H4 (cell line): Measurements from ENCODE around the gene PUM2. TPM values are rescaled to one million over a fixed set of nuclear protein-coding genes. Genes with fewer than 3 reads are reported as not detected.
"Not testable (repeated sequence)": the region's sequence is repeated elsewhere in the genome, so short reads cannot be mapped to it uniquely, and the experiment has no call there.

Experiments
- DNase-seq: peaks from one replicate; pipeline ENCODE4 v3.0.0-alpha.2; 2015; ENCODE audit warnings: low spot score
- total RNA-seq: library from RNA; depleted of rRNA; stranded (reverse); fragments of >200 nt; shearing (Covaris generic); gene quantifications from 2 replicates; pipeline ENCODE4 v1.2.3, GENCODE V29; 2014; rRNA removed

The PUM2 gene, protein sequence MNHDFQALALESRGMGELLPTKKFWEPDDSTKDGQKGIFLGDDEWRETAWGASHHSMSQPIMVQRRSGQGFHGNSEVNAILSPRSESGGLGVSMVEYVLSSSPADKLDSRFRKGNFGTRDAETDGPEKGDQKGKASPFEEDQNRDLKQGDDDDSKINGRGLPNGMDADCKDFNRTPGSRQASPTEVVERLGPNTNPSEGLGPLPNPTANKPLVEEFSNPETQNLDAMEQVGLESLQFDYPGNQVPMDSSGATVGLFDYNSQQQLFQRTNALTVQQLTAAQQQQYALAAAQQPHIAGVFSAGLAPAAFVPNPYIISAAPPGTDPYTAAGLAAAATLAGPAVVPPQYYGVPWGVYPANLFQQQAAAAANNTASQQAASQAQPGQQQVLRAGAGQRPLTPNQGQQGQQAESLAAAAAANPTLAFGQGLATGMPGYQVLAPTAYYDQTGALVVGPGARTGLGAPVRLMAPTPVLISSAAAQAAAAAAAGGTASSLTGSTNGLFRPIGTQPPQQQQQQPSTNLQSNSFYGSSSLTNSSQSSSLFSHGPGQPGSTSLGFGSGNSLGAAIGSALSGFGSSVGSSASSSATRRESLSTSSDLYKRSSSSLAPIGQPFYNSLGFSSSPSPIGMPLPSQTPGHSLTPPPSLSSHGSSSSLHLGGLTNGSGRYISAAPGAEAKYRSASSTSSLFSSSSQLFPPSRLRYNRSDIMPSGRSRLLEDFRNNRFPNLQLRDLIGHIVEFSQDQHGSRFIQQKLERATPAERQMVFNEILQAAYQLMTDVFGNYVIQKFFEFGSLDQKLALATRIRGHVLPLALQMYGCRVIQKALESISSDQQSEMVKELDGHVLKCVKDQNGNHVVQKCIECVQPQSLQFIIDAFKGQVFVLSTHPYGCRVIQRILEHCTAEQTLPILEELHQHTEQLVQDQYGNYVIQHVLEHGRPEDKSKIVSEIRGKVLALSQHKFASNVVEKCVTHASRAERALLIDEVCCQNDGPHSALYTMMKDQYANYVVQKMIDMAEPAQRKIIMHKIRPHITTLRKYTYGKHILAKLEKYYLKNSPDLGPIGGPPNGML
- 8.3 and 12.6 TPM in 2 replicates for total RNA-seq

DNA sequence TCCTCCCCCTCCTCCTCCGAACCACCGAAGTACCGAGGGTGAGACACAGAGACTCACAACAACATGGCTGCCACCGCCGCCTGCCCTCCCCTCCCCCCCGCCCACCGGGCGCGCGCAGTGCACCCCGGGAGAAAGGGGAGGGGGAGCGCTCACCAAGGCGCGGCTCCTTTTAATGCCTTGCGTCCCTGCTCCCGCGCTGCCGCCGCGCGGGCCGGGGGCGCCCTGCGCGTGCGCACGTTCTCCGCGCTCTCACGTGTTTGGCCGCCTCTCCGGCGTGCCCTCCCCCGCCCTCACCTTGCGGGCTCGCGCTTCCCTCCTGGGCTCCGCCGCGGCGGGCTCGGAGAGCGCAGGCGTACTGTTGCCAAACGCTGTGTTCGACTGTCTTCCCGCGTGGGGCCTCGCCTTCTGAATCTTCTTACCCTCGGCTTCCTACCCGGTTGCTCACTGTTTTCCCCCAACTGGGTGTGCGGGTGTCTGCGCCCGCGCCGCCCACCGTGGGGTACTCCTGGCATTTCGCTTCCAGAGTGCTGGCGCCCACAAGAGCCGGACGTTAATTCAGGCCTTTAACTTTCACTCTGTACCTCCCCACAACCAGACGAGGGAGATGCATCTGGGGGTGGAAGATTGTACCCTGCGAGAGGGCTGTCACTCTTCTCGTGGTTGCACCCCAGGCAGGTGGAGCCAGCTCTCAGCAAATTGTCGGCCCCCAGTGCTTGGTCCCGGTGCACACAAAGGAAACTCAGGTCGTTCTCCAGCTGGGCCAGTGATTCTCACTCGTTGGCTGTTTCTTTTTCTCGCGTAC, at the start of gene PUM2:
Gene PUM2, minus strand, starts transcription at position 92 of the 802 bp plus-strand sequence. CDS start 23,484 bp downstream, outside the sequence.
- DNase-seq = peak; percentile 87

DNA sequence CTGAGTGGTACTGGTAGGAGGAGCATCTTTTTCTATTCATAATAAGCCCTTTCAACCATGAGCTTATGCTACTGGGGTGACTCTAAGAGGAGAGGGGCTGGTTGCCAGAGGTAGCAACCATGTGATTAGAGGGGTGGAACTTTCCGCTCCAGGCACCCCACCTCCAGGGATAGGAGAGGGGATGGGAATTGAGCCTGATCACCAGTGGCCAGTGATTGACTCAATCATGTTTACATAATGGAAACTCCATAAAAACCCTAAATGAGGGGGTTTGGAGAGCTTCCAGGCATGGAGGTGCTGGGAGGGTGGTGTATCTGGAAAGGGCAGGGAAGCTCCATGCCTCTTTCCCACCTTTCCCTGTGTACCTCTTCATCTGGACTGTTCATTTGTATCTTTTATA, 49.7 kb upstream of the PUM2 start:
- no peak for DNase-seq

DNA sequence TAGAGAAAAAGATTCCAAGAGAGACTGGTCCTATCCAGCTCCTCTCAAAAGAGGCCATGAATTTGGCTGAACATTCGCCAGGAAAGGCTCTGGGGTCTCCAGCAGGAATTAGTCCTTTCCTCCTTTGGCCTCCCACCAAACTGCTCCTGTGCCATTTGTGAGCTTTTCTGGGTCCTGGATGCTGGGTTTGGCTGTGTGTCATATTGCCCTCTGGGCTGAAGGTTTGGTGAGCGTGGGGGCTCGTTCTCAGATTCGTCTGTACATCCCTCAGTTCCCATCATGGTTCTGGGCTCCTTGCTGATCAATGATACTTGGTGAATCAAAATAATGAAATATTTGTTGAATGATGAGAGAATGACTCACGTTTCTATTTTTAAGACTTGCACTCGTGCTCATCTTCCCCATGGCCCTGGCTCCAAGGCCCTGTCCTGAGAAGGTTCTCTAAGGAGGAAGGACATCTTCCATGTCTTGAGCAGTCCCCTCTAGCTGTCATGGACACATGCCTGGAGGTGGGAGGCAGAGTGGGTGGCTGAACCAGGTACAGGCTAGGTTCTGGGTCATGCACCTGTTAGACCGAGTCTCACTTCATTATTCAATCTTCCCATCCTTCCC, 48.4 kb upstream of the PUM2 start:
- DNase-seq = no peak

DNA sequence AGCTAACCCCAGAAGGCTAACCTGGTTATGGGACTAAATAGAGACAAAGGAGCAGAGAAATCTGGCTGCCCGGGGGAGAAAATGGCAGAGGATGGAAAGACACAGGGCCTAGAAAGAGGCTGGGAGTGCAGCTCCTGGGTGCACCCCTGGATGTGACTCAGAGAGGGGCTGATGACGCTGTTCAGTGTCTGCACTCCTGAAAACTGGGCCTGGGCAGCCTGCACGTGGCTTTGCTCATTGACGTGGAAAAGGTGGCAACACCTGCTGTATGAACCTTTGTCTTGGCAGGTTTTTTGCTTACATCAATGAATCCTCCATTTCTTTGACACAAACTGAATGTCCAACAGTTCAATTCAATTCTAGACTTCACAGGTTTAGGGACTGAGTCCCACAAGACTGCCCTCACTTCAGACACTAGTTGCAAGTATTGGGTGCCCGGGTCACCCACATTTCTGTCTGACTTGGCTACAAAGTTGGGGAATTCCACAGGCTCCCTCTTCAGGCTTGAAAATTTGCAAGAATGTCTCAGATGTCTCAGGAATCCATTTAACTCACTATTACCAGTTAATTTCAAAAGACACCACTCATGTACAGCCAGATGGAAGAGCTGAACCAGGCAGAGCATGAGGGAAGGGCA, 47.3 kb upstream of the PUM2 start:
- DNase-seq = no peak

DNA sequence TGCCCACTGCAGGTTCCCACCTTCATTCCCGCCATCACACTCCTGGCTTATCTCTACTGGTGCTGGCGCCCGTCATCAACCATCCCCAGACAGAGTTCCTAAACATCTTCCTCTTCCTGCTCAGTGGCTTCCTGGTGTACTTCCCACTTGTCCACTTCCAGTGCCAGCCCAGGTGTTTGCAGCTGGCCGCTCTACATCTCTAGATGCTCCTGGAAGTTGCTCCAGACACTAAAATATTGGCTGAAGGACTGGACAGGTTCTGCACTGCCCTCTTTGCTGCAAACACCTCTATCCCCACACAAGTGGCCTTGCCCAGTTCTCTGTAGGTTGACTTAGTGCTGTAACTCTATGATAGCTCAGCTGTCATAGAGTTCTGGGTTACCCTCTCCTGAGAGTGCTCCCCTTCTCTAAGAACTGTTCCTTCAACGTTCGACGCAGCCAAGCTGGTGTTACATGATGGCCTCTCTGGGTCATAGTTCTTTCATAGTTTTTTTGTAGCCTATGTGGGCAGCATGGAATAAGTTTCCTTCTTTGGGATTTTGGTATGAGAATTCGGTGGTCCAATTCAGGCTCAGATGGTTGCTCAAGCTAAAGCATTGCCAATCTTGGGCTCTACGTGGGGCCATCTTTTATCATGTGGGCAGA, 45.8 kb upstream of the PUM2 start:
- no peak for DNase-seq

DNA sequence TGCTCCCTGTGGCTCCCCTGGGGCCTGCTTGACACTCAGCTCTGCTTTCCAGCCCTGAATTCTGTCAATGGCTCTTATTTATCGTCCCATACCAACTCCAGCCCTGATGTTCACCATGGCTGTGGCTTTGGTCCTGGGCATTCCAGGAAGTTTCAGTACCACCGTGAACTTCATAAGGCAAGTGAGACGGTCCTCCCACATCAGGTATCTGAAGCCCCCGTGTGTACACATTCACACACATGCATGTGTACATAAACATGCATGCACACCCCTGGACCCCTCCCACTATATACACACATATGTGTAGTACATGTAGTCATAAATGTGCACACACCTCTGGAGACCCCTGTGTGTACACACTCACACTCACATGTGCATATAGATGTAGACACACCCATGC, 43.3 kb upstream of the PUM2 start:
- DNase-seq = no peak

DNA sequence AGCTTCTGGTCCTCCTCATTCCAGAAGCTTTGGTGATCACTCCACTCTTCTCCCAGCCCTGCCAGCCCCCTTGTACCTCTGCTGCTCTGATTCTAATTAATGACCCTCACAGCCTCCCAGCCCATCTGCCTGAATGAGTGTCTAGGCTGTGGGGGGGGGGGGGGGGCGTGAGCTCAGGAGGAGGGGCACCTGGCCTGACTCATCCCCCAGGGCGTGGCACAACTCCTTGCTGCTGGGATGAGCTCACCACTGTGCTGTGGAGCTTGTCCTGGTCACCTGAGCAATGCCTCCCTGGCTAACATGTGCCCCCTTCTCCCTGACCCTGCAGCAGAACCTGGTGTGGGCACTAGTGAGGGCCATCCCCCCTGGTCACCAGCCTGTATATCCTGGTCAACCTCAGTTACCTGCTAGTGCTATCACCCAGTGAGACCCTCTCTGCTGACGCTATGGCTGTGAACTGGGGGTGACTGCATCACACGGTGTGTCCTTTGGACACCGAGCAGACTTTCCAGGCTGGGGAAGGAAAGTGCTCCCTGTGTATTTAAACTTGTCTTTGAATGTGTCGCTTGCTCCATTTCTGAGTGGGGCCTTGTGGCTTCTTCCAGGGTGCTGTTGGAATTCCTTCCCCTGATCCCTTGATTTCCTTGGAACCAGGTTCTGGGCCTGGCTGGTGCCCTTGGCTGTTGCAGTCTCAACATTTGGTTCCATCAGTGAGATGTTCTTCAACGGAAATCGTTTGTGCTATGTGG, 41.5 kb upstream of the PUM2 start:
- no peak for DNase-seq

DNA sequence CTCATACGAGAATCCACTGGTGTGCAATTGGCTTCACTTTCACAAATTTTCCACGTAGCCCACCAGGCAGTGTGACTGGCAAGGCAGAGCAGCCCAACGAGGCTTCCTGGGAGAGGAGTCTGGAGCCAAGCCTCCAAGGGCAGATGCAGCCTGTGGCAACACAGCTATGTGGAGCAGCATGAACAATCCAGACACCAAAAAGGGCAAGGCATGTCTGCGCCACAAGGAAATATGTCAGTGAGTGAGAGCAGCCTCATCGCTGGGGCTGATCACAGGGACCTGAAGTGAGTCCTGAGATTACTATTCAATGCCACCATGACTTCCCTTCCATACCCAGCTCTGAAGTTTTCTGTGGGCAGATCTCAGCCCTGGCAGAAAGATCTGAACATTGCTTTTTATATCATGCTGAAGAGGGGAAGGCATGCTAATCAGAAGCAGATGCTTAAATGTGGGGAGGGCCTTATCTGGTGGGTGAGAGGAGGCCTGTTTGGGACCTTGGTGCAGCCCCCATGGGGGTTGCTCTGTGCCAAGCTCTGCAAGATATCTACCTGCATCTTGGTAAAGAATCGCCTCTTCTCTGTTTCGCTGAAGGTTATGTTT, 40.0 kb upstream of the PUM2 start:
- no peak for DNase-seq

DNA sequence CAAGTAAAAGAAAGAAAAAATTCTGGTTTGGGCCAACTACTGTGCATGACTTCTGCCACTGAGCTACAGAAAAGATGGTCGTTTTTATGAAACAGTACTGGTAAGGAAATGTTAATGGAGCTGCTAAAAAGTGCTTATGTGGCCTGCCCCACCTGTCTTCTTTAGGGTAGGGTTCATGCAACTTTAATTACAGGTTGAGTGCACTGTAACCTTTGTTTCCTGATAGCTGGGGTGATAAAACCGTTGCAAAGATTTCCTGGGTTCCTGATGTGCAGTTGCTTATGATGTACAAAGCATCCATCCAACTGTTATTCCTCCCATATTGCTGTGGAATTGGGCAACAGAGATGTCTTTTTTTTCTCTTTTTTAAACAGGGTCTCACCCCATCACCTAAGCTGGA, 34.3 kb upstream of the PUM2 start:
- DNase-seq = no peak

DNA sequence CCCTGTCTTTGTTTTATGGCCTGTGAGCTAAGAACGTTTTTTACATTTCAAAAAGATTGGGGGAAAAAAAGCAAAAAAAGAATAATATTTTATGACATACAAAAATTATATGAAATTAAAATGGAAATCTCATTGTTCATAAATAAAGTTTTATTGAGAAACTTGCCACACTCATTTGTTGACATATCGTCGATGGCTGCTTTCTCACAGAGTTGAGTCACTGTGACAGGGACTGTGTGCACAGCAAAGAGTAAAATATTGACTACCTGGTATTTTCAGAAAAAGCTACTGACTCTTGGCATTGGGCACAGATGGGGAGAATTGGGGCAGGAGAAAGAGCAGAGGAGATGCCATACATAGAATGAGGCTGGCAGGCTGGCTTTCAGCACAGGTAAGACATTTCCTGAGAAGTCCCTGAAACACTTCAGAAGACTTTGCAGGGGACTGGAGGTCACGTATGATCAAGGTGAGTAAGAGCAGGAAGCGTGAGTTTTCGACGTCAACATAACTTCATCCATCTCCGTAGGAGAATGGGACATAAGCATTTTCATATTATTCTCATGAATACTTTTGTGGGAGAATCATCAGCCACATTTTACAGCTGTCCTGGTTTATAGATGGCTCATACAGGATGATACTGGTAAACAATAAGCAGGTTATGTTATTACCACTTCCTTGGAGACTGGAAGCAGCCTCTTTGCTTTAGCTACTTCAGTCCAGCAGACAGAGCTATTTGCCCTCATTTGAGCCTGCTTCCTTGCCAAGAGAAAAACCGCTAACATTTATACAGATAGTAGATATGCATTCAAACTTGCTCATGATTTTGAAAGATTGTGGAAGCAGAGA, 32.5 kb upstream of the PUM2 start:
- DNase-seq = no peak

DNA sequence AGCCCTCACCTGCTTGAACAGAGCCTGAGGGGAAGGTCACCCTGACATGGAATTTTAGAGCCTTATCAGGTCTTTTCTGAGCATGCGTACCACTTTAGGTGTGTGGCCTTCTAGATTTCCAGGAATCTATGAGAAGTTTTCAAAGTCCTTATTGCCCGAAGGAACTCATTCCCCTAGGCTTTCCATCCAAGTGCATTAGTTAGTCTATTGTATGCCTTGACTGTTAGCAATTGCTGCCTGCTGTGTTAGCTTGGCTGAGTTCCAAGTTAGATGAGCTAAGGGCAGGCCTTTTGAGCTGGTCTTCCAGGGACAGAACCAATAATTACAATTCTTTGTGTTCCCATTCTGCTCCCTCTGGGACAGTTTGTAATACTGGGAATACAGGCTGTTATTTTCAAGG, 30.8 kb upstream of the PUM2 start:
- no peak for DNase-seq

DNA sequence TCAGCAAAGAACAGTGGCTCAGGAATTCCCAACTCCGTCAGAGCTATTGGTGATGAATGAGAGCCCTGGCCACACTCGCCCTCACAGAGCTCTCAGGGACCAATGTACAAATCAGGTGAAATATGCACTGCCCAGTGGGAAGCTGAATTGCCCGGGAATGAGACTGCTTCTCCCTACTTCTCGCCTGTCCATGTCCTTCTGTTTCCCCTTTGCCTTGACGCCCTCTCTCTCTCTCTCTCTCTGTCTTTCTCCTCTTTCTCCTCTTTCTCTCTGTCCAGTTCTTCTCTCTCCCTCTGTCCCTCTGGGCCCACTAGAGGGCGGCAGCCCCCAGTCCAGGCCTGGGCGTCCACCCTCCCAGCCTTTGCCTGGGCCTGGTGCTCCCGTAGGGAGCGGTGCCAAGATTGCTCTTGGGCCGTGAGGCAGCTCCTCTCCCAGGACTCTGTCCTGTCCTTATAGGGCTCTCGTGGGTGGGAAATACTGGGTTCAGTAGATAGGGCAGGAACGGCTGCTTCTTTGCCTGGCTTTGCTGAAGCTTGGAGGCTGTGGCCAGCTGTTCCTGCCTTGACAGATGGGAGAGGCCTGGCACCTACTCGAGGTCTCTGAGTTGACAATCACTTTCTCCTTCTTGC, 28.4 kb upstream of the PUM2 start:
- peak; percentile 58 for DNase-seq

DNA sequence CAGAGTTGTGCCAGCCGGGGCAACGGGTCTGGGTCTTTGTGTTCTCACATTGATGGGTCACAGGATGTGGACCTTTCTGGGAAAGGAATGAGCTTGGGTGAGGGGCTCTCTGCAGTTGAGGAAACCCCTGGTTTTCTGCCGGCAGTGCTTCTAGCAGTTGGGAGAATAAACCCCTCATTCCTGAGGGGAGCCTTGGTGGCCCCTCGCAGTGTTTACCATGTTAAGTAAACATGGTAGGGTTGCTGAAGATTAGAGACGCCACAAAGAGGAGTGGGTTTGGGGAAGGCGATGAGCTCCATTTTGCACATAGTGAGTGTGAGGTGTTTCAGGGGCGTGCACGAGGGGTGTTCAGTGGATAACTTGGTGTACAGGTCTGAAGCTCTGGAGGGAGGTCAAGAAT, 27.7 kb upstream of the PUM2 start:
- no peak for DNase-seq

DNA sequence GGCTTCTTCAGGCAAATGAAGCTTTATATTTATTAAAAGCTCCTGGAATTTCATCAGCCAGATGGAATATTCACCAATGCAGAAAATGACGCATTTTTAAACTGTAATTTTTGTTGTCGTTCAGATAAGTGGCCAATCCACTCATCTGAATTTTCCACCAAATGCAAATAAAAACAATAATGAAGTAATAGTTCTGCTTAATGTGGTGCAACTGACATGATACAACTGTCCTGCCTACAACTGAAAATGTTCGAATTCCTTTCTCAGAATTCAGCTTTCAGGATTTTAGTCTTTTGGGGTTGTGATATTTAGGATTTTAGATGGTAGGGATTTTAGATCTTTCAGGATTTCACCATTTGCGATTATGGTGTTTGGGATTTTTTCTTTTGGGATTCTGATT, 27.1 kb upstream of the PUM2 start:
- no peak for DNase-seq

DNA sequence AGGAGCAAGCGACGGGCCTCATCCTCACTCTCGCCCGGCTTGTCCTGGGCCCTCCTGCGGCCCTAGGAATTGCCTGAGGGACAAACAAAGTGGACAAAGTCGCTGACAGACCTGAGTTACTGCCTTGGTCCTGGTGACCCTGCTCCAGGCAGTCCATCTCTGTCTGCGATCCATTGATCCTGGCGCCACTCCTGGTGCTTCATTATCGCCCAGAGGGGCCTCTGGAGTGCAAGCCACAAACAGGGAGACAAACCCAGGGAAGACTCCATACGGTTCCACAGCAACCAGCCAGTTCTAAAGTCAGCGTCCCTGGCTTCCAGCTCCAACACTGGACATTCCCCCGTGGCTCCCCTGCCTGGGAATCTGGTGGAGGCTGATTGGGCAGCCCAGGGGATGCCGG, 24.3 kb upstream of the PUM2 start:
- not testable (repeated sequence) for DNase-seq

DNA sequence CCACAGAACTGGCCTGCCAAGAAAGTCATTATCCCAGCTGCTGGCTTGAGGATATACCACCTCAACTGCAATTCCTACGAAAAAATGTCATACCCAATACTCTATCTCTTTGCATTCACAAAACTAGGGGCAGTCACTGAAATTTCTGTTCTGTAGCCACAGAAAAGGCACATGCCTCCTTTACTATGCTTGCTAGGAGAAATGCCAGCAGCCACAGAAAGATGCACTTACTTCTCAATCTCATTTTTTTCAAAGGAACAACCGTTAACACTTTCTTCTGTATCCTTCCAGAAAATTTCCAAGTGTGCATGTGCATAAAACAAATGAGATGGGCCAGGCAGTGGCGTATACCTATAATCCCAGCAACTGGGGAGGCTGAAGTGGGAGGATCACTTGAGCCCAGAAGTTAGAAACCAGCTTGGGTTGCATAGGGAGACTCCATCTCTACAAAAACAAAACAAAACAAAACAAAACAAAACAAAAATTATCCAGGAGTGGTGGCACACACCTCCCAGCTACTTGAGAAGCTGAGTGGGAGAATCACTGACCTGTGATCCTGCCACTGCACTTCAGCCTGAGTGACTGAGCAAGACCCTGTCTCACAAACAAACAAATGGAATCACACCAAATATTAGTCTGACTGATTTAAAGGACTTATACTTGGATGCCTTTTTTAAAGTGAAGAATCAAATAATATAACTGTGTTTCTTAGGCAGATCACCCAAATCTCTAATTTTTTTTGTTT, 22.4 kb upstream of the PUM2 start:
- DNase-seq = no peak
